IMR-90 (cell line): Measurements from ENCODE around the gene FARS2.

Source experiments
- FOS ChIP-seq: fragments of 150-350 bp; IDR thresholded peaks from 2 replicates; pipeline ENCODE4 v1.6.1; 2016; ENCODE audit warnings: low read depth, low read length
- MXI1 ChIP-seq: IDR thresholded peaks from 2 replicates; pipeline ENCODE4 v1.6.1; 2012; ENCODE audit warnings: low read depth, mild to moderate bottlenecking, low read length, moderate library complexity, borderline replicate concordance
- POLR2A ChIP-seq: IDR thresholded peaks from 2 replicates; pipeline ENCODE4 v1.6.1; 2012; ENCODE audit warnings: mild to moderate bottlenecking, low read depth, low read length
- TF ChIP-seq, protein P1 (sequence below): conservative IDR thresholded peaks from 2 replicates; pipeline ENCODE4 v1.5.1; 2012; ENCODE audit warnings: mild to moderate bottlenecking, low read depth, low read length, improper control_type of control experiment

DNA sequence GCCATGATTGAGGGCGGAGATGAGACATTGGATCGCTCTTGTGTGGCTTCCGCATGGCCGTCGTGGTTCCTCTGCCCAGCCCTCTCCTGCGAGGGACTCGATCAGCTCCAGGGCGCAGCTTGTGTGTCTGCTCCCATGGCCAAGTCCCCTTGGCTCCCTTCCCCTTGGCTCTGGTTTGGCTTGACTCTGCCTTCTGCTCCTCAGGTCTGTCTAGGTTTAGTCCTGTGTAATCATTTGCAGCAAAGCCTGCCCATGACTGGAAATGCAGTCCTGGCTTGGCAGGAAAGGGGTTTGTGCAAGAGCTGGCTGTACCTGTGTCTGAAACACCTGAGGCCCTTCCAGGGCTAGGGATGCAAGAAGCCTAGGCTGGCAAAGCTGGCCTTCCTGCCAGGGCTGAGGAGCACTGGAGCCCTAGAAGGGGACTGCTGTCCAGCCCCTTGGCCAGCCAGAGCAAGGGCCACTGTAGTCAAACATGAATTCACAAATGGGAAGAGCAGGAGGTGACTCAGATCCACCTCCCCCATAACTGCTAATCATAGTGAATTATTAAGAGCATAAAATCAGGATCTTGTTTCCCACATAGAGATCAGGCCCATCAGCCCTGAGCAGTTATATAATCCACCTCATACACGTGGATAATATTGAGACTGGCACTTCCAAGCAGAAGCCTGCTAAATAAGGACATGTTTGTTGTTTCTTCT, 196.8 kb downstream of the FARS2 start:
- TF ChIP-seq, protein P1, sequence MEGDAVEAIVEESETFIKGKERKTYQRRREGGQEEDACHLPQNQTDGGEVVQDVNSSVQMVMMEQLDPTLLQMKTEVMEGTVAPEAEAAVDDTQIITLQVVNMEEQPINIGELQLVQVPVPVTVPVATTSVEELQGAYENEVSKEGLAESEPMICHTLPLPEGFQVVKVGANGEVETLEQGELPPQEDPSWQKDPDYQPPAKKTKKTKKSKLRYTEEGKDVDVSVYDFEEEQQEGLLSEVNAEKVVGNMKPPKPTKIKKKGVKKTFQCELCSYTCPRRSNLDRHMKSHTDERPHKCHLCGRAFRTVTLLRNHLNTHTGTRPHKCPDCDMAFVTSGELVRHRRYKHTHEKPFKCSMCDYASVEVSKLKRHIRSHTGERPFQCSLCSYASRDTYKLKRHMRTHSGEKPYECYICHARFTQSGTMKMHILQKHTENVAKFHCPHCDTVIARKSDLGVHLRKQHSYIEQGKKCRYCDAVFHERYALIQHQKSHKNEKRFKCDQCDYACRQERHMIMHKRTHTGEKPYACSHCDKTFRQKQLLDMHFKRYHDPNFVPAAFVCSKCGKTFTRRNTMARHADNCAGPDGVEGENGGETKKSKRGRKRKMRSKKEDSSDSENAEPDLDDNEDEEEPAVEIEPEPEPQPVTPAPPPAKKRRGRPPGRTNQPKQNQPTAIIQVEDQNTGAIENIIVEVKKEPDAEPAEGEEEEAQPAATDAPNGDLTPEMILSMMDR = no peak
- TF ChIP-seq POLR2A (no peak), MXI1 (no peak), FOS (no peak)
